ENCODE measurements around the gene VPS35L.

The VPS35L gene

DNA sequence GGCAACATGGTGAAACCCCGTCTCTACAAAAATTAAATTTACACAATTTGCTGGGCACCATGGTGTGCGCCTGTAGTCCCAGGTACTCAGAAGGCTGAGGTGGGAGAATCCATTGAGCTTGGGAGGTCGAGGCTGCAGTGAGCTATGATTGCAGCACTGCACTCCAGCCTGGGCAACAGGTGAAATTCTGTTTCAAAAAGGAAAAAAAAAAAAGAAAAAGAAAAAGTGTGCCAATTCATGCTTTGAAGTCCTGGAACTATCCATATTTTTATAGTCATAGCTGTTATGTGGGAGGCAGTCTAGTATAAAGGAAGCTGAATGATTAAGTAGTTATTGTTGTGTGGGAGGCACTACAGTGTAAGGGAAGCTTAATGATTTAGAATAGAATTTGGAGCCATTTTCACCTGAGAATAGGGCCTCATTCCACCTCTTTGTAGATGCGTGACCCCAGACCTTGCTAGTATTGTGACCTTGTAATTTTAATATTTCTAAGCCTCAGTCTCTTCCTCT, 194.1 kb downstream of the VPS35L start:
- Histone ChIP-seq H3K9me3 (ENCODE audit: control insufficient read depth, low read depth, low read length) (no peaks in the 10 kb centered on the region), H3K27me3 (ENCODE audit: control insufficient read depth, insufficient read depth, low read length) (no peaks in the 10 kb centered on the region), H3K9ac (ENCODE audit: low read length) (no peak overlapping the region), H3K4me3 (ENCODE audit: low read length) (no peak overlapping the region), H3K27ac (ENCODE audit: low read length) (no peak overlapping the region), H3K36me3 (ENCODE audit: control insufficient read depth, low read depth, low read length) (no peaks in the 10 kb centered on the region), H3K4me1 (ENCODE audit: control insufficient read depth, low read depth, low read length) (no peaks in the 10 kb centered on the region)
